ENCODE results near the gene ATXN2. TPM values are rescaled to one million over a fixed set of nuclear protein-coding genes. Genes with fewer than 3 reads are reported as not detected.
"Not testable (repeated sequence)": the region's sequence is repeated elsewhere in the genome, so short reads cannot be mapped to it uniquely, and the experiment has no call there.

The ATXN2 gene
- total RNA-seq, 2 donors from 2014 or later: 81.0 to 109 TPM

DNA sequence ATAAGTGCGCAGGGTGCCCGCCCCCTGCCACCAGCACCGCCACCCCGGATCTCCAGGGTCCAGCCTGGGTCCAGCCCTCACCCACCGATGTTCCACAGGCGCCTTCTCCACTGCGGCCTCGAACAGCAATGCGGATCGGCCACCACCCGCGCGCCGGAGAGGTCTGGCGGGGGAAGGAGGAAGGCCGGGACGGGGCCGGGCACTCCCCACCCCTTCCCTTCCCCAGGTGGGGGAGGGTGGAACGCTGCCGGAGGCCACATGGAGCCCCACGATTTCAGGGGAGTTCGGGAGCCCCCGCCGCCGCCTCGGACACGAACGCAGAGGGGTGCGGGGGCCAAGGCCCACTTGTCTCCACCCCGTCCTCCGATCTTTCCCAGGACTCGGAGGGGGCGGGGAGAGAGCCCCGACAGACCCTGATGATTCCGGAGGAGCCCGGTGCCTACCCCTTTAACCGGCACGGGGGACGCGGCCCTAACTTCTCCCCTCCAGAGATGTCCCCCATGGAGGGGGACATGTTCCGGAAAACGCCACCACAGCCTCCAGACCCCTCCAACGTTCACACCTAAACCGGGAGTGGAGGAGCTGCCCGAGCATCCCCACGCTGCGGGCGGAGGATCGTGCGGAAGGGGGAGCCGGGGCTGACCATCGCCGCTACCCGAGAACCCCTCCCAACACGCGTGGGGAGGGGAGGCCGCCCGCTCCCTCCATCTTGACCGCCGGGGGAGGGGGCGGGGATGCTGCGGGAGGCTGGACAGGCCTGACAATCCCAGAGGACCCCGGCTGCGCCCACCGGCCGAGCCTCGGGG lies 1.1 kb downstream of the ATXN2 start:
- no peak for DNase-seq (ENCODE audit: low spot score)
- TF ChIP-seq, protein P1, sequence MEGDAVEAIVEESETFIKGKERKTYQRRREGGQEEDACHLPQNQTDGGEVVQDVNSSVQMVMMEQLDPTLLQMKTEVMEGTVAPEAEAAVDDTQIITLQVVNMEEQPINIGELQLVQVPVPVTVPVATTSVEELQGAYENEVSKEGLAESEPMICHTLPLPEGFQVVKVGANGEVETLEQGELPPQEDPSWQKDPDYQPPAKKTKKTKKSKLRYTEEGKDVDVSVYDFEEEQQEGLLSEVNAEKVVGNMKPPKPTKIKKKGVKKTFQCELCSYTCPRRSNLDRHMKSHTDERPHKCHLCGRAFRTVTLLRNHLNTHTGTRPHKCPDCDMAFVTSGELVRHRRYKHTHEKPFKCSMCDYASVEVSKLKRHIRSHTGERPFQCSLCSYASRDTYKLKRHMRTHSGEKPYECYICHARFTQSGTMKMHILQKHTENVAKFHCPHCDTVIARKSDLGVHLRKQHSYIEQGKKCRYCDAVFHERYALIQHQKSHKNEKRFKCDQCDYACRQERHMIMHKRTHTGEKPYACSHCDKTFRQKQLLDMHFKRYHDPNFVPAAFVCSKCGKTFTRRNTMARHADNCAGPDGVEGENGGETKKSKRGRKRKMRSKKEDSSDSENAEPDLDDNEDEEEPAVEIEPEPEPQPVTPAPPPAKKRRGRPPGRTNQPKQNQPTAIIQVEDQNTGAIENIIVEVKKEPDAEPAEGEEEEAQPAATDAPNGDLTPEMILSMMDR (IDR thresholded peaks at IDR 0.05): no peak
- peak overlapping the region; percentile 93 to 94 for H3K27ac ChIP-seq
- H3K4me3 ChIP-seq: peak overlapping the region; percentile 98
- no peaks in the 10 kb centered on the region for H3K36me3 ChIP-seq
- no peaks in the 10 kb centered on the region for H3K27me3 ChIP-seq (replicated peaks; ENCODE audit: insufficient read depth)
- H3K4me1 ChIP-seq (ENCODE audit: control insufficient read depth in 1 of 2, low read depth in 2 of 2): peaks cover 16 to 49% of the 10 kb centered on the region in 2 donors
- no peak for ATAC-seq (ENCODE audit: insufficient number of reproducible peaks, low FRiP score, low read depth)
- no peaks in the 10 kb centered on the region for H3K9me3 ChIP-seq

DNA sequence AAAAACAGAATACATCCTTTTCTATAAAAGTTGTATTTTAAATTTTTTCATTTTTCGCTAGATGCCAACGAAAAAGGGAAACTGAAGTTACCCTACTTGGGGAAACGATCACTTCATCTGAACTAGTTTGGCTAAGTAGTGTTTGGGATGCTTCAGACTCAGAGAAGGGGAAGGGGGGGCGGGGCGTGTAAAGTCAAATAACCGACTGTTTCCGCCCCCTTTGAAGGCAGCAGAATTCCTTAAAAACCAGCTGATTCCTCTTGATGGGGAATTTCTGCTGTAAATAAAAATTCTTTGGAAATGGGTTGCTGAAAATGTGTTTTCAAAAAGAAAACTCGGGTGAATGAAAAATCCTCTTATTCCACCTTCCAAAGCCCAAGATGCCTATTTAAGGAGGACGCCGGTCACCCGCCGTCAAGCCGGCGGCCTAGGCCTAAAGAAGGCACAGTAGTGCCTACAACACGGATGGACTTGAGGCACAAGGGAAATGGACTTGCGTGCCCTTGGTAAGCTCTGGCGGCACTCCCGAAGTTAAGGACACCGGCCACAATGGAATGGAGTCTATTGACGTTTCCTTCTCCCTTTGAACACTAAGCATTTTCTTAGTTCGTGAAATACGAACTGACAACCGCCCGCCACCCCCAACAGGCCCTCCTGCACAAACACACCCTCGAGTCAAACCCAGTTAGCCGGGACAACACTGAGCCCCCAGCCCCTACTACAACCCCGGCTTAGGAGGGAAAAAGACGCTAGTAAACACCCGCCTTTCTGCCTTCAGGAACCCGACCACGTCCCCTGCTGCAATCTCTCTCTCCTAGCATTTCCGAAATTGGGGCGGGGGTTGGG lies 1.9 kb downstream of the ATXN2 start:
- peak overlapping the region; percentile 98 for H3K4me3 ChIP-seq
- no peaks in the 10 kb centered on the region for H3K36me3 ChIP-seq
- H3K4me1 ChIP-seq (ENCODE audit: control insufficient read depth in 1 of 2, low read depth in 2 of 2): peaks cover 16 to 51% of the 10 kb centered on the region in 2 donors
- DNase-seq (ENCODE audit: low spot score) (no peak), ATAC-seq (ENCODE audit: insufficient number of reproducible peaks, low FRiP score, low read depth) (no peak)
- TF ChIP-seq, protein P1 (IDR thresholded peaks at IDR 0.05): no peak
- H3K27me3 ChIP-seq (replicated peaks; ENCODE audit: insufficient read depth): no peaks in the 10 kb centered on the region
- no peaks in the 10 kb centered on the region for H3K9me3 ChIP-seq
- H3K27ac ChIP-seq: peak overlapping the region; percentile 93 to 94

GRCh38 chr12:111595341-111595835 lies 3.7 kb downstream of the ATXN2 start:
- DNase-seq (ENCODE audit: low spot score); H3K9me3 ChIP-seq; H3K27me3 ChIP-seq (replicated peaks; ENCODE audit: insufficient read depth); ATAC-seq (ENCODE audit: insufficient number of reproducible peaks, low FRiP score, low read depth); H3K36me3 ChIP-seq: not testable (repeated sequence)
- H3K4me1 ChIP-seq (ENCODE audit: control insufficient read depth in 1 of 2, low read depth in 2 of 2): peaks cover 15 to 49% of the 10 kb centered on the region in 2 donors
- H3K4me3 ChIP-seq: peak overlapping the region; percentile 6
- peak overlapping the region in 1 of 2 donors; percentile 94 for H3K27ac ChIP-seq

DNA sequence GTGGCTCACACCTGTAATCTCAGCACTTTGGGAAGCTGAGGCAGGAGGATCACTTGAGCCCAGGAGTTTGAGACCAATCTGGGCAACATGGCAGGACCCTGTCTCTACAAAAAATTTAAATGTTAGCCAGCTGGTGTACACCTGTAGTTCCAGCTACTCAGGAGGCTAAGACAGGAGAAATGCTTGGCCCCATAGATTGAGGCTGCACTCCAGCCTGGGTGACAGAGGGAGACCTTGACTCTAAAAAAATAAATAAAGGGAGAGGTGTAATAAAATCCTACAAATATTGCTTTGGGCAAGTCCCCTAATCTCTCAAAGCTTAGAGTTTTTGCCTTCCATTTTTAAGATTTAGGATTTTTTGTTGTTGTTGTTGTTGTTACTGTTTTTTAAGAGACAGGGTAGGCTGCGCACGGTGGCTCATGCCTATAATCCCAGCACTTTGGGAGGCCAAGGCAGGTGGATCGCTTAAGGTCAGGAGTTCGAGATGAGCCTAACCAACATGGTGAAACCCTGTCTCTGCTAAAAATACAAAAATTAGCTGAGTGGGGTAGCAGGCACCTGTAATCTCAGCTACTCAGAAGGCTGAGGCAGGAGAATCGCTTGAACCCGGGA lies 7.6 kb downstream of the ATXN2 start:
- not testable (repeated sequence) for H3K27ac ChIP-seq; ATAC-seq (ENCODE audit: insufficient number of reproducible peaks, low FRiP score, low read depth); DNase-seq (ENCODE audit: low spot score); H3K27me3 ChIP-seq (replicated peaks; ENCODE audit: insufficient read depth); H3K36me3 ChIP-seq; H3K4me3 ChIP-seq; H3K9me3 ChIP-seq
- H3K4me1 ChIP-seq (ENCODE audit: control insufficient read depth in 1 of 2, low read depth in 2 of 2): peaks cover 15 to 49% of the 10 kb centered on the region in 2 donors

DNA sequence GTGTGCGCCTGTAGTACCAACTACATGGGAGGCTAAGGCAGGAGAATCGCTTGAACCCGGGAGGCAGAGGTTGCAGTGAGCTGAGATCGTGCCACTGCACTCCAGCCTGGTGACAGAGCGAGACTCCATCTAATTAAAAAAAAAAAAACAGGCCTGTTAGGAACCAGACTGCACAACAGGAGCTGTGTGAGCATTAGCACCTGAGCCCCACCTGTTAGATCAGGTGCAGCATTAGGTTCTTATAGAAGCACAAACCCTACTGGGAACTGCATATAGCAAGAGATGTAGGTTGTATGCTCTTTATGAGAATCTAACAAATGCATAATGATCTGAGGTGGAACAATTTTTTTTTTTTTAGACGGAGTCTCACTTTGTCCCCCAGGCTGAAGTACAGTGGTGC lies 8.6 kb downstream of the ATXN2 start:
- ATAC-seq (ENCODE audit: insufficient number of reproducible peaks, low FRiP score, low read depth) (no peak), DNase-seq (ENCODE audit: low spot score) (no peak)
- Histone ChIP-seq H3K27ac (no peak overlapping the region), H3K9me3 (no peaks in the 10 kb centered on the region), H3K27me3 (replicated peaks; ENCODE audit: insufficient read depth) (no peaks in the 10 kb centered on the region), H3K4me1 (ENCODE audit: control insufficient read depth in 1 of 2, low read depth in 2 of 2) (peaks cover 15 to 49% of the 10 kb centered on the region in 2 donors), H3K36me3 (no peaks in the 10 kb centered on the region), H3K4me3 (no peak overlapping the region)
- TF ChIP-seq, protein P1 (IDR thresholded peaks at IDR 0.05): no peak

Data from thoracic aorta (tissue), 2 donors.